Effector CD4-positive, alpha-beta T cell (primary cell): Measurements from ENCODE around the gene HNMT. TPM values are rescaled to one million over a fixed set of nuclear protein-coding genes. Genes with fewer than 3 reads are reported as not detected.
"Not testable (repeated sequence)": the region's sequence is repeated elsewhere in the genome, so short reads cannot be mapped to it uniquely, and the experiment has no call there.

Experiments used
- DNase-seq: peaks from one replicate; pipeline ENCODE4 v3.0.0-alpha.2; 2020
- total RNA-seq: gene quantifications from one replicate; lab custom pipeline; 2026; lab: John Stamatoyannopoulos, UW

The HNMT gene
- not detected for total RNA-seq

GRCh38 chr2:137964066-137964858 lies at the start of gene HNMT:
Gene HNMT (plus strand): TSS chr2:137964473. CDS start chr2:137964492, 19 bp downstream.
- DNase-seq, result no peak

DNA sequence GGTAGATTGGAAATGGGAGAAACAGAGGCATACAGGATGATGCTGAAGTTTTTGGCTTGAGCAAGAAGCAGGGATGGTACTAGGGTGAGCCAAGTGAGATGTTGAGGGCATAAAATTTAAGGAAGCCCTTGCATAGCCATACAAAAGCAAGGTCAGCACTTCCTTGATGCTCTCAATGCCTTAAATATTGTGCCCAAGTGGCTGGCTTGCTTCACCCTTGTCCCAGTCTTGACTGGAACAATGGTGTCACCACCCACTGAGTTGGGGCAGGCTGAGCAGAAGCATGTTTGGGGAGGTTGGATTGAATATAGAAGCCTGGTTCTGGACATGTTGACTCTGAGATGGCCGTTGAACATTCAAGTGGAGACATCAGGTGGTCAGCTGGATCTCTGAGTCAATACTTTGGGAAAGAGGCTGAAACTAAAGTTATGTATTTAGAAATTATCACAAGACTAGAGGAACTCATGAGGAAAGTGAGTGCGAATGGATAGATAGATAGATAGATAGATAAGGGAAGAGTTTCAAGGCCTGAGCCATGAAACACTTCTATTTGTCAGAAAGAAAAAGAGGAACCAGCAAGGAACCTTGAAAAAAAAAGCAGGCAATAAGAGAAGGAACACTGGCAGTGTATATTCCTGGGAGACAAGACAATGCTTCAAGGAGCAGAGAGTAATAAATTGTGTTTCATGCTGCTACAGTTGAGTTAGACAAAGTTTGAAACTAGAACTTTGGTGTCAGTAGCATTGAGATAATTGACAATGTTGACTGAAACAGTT lies 43.0 kb upstream of the HNMT start:
- no peak for DNase-seq

DNA sequence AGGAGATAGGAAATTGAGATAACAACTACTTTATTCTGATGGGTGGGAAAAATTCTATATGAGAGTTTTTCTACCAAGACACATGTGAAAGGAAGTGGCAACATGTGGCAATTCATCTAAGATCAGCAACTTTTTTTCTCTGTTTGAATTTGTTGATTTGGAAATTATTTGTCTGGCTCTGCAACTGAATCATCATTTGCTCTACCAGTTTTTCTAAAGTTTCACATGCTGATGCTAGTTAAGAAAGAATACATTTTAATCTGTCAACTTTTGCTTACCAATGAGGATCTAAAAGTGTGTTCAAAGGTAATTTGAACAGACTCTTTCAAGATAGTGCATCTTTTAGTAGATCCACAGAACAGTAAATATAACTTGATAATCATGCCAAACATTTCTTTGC lies 42.1 kb upstream of the HNMT start:
- DNase-seq, result not testable (repeated sequence)

GRCh38 chr2:137924019-137924418 lies 40.3 kb upstream of the HNMT start:
- DNase-seq, result no peak

DNA sequence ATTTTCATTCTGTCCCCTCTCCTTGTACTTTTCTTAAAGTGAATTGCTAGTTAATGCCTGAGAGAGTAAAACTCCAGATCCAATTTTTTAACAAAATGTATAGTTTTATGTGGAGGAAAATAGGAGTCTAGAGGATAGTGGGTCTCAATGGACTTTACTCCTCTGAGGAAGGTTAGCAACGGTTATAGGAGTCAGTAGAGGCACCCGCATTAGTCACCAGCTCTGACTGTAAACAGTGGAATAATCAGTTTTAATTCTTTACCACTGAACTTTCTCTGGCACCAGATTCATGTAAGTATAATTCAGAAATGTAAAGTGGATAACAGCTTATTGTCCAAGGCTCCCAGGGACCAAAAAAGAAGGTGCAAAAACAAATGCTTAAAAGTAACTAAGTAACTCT lies 38.7 kb upstream of the HNMT start:
- DNase-seq, result no peak

DNA sequence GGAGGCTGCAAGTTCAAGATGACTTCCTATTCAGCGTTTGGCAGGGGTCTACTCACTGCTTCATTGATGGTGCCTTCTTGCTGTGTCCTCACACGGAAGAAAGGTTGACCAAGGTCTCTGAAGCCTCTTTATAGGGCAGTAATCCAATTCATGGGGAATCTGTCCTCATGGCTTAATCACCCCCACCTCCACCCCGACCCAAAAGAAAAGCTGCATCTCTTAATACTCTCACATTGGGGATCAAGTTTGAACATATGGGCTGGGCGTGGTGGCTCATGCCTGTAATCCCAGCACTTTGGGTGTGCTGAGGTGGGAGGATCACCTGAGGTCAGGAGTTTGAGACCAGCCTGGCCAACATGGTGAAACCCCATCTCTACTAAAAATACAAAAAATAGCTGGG lies 36.4 kb upstream of the HNMT start:
- no peak for DNase-seq

DNA sequence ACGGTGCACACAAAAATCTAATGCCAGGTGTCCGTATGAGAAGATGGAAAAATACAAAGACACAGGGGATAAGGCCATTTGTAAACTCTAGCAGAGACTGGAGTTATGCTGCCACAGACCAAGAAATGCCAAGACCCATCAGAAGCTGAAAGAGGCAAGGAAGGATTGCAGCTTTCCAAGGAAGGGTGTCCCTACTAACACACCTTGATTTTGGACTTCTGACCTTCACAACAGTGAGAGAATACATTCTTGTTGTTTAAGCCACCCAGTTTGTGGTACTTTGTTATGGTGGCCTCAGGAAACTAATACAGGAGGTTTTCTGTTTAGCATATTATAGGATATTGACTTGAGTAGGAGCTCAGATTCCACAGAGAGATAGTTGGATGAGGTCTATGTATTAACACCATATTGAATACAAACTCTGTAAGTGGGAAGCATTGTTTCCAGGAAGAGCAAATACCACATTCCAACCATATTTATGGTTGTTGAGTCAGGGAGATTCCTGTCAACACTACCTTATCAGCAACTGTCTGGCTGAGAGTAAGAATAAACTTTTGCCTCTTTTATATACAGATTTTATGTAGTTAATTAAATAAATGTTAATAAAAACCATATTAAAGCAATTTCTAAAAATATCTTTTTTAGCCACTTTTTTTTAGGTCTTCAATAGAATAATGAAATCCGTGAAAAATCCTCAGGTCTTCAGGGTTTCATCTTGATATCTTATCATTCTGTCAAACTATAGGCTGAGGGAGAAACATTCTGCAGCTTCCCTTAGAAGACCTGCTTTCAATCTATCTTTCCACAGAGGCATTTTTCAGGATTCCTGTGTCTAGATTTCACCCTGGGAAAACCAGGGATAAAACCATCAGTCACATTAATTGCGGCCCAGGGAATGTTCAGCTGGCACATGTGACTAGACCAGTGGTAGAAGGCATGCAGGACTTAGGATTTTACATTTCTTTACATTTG lies 35.4 kb upstream of the HNMT start:
- no peak for DNase-seq

- DNase-seq, result no peak
These were observed 34.8 kb upstream of the HNMT start for GRCh38 chr2:137929519-137929916.

GRCh38 chr2:137930146-137930545 lies 34.1 kb upstream of the HNMT start:
- no peak for DNase-seq

- no peak for DNase-seq
These were observed 28.7 kb upstream of the HNMT start for GRCh38 chr2:137935591-137935990.

GRCh38 chr2:137937246-137937645 lies 27.0 kb upstream of the HNMT start:
- DNase-seq, result no peak

DNA sequence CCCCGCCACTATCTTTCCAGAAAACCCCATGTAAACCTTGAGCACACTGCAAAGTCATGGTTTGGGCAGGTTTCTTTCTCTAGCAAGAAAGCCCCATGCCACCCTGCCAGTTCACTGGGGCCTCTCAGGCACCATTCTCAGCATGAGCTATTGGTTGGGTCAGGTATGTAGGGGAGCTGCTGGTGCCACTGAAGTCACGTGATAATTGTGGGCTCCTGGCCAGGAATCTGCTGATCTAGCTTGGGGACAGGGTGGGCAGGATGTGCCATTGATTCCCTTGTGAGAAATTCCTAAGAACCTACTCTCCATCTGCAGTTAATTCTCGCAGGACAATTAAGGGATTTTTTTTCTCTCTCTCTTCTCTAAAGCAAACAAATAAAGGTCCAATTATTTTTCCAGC lies 26.5 kb upstream of the HNMT start:
- no peak for DNase-seq

- DNase-seq, result no peak
These were observed 26.1 kb upstream of the HNMT start for GRCh38 chr2:137938204-137938603.

DNA sequence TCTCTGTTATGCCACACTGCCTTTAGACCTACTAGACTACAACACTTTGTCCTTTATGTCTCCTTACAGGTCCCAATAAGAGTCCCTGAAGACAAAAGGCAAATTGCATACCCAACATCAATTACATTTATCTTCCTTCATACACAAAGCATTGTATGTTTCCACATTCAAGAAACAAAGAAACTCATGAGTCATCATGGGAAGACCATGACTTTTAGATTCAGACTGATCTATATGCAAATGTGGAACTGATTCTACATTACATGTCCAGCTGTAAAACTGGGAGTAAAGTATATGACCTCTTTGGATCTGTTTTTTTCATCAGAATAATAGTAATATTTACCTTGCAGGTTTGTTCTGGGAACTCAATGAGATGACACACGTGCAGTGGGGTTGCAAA lies 25.2 kb upstream of the HNMT start:
- DNase-seq, result no peak

DNA sequence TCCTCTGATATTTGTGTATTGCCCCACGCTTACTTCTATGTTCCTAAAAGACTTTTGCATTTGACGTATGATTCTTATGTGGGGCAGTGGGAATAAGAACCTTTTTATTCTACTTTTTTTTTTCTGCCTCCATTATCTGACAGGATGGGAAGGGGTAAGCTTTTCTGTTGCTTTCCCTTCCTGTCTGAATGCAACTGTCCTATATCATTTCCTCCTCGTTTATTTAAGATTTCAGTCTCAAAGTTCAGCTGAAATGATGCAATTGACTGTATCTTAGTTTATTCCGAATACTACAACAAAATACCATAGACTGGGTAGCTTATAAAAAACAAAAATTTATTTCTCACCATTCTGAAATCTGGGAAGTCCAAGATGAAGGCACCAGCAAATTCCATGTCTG lies 24.1 kb upstream of the HNMT start:
- no peak for DNase-seq

DNA sequence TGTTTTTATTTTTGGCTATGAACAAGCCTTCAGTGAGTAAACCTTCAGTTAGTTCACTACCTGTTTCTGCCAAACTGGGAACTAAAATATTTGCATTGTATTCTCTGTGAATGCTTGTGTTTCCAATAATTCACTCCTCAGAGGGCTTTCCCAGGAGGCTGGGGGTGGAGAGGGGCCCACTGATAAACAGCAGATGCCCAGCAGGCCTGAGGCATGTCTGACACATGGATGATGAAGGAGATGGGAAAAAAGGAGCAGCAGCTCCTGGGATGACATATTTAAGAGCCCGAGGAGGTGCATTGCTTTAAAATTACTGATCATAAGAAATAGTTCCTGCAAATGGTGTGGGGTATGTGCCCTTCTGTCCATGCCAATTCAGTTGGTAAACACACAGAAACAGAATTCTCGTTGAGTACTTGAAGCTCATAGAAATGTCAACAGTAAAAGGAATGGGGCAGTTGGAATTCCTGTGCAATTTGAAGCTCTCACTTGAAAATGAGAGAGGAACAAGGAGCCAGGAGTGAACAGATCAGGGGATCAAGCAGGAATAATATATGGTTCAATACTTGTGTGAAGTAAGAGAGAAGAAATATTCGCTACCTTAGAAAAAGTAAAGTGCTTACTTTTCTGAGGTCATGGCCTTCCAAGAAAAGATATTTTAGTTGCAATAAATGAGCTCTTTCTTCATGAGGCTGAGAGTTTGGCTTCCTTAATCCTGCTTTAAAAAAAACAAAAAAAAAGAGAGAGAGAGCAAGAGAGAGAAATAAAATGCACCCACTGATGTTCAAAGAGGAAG lies 22.0 kb upstream of the HNMT start:
- DNase-seq, result no peak

DNA sequence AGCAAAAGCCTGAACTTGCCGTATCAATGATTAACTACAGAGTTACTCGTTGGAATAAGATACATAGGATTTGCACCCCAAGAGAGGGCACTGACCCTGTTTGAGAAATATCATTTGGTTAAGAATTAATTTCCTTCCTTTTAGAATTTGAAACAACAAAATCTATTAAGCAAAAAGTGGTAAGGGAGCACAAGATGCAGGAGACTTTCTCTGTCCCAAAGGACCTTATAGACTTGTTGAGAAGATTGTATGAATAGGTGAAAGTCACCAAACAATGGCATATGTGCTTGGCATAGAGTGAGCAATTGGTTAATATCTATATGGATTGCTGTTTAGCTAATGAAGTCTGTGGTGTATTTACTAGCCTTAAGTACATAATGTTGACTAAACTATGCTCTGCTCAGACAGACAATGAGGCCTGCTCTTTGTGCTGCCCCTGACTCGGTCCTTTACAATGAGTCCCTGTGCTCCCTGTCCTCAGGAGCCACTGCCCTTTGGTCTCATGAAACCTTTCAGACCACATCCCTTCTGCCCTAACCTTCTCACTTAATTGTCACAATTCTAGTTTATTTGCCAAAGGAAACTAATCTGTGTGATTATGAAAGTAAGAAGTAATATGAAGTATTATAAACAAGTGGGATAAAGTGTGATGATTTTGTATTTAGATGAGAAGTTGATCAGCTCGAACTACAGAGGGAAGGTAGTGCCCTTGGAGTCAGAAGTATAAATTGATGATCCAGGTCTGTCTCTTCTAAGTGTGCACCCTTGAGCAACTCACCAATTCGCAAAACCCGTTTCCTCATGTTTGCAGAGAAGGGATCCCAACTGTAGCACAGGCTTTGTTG lies 21.2 kb upstream of the HNMT start:
- no peak for DNase-seq

DNA sequence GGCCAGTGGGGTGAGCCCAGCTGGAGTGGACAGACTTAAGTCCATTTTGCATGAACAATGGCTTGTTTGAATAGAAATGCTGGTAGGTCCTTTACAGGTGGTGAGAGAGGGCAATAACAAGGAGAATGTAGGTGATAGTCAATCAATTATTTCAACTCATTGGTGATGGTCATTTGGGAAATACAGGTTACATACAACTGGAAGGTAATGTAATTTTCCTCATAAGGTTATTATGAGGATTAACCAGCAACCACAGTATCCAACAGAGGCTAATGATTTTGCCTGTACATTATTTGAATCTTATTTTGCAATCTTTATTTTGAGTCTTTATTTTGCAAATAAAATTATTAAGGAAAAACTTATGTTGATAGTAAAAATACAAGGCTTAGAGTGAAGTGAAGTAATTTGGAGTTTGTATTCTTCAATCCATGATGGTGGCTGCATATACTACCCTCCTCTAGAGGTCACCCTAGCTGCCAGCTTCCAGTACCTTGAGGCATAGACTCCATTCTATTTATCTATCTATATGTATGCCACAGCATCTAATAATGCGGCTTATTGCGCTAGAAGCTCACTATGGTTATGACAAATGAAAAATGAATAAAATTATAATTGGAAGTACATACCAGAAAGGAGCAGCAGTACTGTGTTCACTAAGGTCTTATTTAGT lies 20.5 kb upstream of the HNMT start:
- no peak for DNase-seq

- no peak for DNase-seq
These were observed 19.6 kb upstream of the HNMT start for GRCh38 chr2:137944714-137945113.

DNA sequence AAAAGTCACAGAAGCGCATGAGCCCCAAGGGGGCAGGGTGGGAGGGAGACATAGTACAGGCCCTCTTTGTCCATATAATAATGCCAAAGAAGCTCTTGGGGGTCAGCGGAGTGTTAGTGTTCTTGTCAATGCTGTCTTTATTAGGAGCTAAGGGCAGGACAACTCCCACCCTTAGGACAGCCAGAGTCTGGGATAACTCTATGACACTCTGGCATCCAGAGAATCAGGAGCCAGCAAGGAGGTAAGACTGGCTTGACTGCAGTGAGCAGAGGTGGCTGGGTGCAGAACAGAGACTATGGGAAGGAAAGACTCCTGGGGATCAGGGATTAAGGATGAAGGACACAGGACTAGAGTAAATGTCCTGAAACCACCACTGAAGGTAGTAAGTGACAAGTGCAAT lies 19.0 kb upstream of the HNMT start:
- no peak for DNase-seq

DNA sequence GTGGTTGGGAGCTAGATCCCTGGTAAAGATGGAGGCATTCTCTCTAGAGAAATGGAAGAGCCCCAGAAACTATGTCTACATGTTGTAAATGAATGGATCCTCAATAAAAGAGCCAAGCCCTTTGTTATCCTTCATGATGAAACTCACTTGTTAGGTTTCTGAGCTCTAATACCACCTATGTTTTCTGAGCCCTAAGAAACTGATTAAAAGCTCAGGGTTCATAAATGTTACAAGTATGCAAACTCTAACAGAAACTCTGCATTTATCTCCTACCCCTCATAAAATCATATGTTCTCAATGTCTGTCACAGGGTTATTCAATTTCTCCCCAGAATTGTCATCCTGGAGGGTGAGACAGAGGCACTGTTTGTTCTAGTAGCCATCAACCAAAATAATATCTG lies 18.0 kb upstream of the HNMT start:
- DNase-seq, result no peak
